A673 (cell line): ENCODE measurements around the gene L2HGDH.

Source experiments
- CTCF ChIP-seq: fragments of 300-800, 200-600 bp; sonication (generic); conservative IDR thresholded peaks from 2 replicates; pipeline ENCODE4 v1.5.1; 2017; ENCODE audit warnings: low read depth, mild to moderate bottlenecking, antibody characterized with exemption, low read length, moderate library complexity, mixed read lengths
- EZH2 ChIP-seq: fragments of 200-600 bp; sonication (generic); IDR thresholded peaks from 2 replicates; pipeline ENCODE4 v1.6.1; 2017; ENCODE audit warnings: borderline replicate concordance, low read depth, mild to moderate bottlenecking, mixed read lengths, antibody characterized with exemption, low read length; ENCODE audit not compliant: poor library complexity, severe bottlenecking

GRCh38 chr14:50237427-50237826, 74.6 kb downstream of the L2HGDH start:
- TF ChIP-seq CTCF, result no peak
- no peak for TF ChIP-seq EZH2
